GM19395 (cell line): ENCODE measurements around the gene PNLIPRP2.
A peak's percentile ranks its signal among the peaks of the same experiment; 100 is the strongest.

Source experiments
- ATAC-seq: cut with Tn5 transposase; IDR thresholded peaks from one replicate; pipeline ENCODE4 v1.9.1; 2021; ENCODE audit warnings: mild to moderate bottlenecking, moderate library complexity; ENCODE audit not compliant: unreplicated experiment

PNLIPRP2 gene

GRCh38 chr10:116612107-116612769 is 8.5 kb upstream of the PNLIPRP2 start:
- ATAC-seq, result no peak

GRCh38 chr10:116613471-116613870 is 7.3 kb upstream of the PNLIPRP2 start:
- ATAC-seq, result no peak

GRCh38 chr10:116614796-116615195 is 6.0 kb upstream of the PNLIPRP2 start:
- no peak for ATAC-seq

GRCh38 chr10:116615199-116615776 is 5.5 kb upstream of the PNLIPRP2 start:
- ATAC-seq, result no peak

DNA sequence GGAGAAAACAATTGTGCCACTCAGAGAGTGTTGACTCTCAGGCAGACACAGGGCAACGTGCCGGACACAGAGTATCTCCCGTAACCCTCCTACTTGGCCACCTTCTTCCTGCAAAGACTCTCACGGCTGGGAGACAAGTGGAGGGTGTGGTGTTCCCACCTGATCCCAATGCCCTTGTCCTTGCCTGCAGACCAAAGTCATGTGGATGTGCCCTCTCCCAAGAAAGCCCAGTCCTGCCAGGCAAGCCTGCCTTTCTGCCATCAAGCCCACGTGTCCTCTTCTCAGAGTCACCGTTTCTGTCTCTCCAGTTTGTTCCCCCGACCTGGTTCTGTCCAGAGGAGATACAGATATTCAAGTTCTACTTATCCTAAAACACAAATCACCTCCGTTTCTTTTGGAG is 723 bp downstream of the PNLIPRP2 start:
- ATAC-seq, result no peak

DNA sequence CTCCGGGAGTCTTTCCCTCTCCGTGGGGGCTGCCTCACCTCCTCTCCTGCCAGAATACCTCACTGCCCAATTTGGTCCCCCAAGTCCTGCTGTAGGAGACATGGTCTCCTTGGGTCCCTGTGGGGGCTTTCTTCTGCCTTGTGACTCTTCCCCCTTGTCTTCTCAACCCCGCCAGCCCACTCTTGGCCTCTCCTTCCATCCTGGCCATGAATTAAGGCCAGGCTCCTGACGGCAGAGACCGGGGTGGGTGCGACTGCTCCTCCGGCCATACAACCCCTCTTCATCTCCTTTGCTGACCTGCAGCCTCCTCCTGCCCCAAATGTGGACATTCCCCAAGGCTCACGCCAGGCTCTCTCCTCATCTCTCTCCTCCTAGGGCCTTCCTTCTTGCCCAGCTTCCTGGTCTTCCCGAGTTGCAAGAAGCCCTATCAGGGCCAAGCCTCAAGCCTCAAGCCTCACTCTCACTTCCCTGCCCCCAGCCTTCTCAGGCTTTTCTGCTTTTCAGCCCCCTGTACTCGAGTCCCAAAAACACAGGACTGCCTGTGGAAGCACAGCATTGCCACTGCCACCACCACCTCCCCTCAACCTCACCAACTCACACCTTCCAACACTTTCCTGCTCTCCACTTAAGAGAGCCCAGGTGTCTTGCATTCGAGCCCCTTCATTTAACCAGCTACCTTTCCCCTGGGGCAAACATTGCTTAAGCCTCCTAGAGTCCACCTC is 1.3 kb downstream of the PNLIPRP2 start:
- no peak for ATAC-seq

DNA sequence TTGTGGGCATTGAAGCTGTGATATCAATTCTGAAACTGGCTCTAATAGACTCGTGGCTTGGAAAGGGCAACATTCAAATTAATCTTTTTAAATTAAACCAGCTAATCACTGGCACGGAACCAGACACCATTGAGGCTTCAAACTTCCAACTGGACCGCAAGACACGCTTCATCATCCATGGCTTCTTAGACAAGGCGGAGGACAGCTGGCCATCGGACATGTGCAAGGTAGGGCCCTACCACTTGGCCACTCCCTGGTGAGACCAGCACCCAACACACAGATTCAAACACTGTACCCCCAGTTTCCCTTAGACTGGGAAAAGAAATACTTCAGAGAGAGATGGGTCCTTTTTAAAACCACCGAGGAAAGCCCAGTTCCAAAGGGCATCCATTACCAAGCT is 5.1 kb downstream of the PNLIPRP2 start:
- no peak for ATAC-seq

DNA sequence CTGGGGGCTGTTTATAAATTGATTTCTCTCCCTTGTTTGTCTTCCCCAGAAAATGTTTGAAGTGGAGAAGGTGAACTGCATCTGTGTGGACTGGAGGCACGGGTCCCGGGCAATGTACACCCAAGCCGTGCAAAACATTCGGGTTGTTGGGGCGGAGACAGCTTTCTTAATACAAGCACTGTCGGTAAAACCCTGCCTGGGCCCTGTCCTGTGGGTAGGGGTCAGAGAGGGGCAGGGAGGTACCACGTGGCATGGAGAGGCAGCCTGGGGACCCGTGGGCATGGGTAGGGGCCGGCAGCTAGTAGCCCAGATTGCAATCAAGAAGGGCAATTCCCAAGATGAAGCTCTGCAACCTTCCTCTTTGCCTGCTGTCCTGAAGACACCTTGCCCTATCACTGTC is 6.1 kb downstream of the PNLIPRP2 start:
- no peak for ATAC-seq

GRCh38 chr10:116627386-116627933 is 6.7 kb downstream of the PNLIPRP2 start:
- no peak for ATAC-seq

DNA sequence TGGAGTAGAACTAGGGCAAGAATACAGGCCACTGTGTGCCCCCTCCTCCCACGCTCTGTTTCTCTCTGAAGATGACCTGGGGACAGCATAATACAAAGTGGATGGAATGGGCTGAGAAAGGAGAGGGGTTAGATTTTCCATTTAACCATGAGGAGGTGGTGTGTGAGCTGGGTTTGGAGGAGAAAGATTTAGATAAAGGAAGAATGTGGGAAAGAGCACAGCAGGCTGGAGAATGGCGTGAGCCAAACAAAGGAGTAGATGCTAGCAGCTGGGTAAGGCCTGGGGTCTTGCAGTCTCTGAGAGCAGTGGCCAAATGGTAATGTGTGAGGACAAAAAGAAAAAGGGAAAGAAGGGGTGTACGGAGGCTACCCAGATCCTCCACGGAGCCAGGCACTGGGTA is 8.6 kb downstream of the PNLIPRP2 start:
- no peak for ATAC-seq

- no peak for ATAC-seq
Observed at GRCh38 chr10:116630020-116630419, 9.3 kb downstream of the PNLIPRP2 start.

GRCh38 chr10:116631871-116632295 is 11.1 kb downstream of the PNLIPRP2 start:
- ATAC-seq, result no peak

GRCh38 chr10:116632596-116633215 is 12.0 kb downstream of the PNLIPRP2 start:
- no peak for ATAC-seq

GRCh38 chr10:116633216-116633600 is 12.5 kb downstream of the PNLIPRP2 start:
- no peak for ATAC-seq

DNA sequence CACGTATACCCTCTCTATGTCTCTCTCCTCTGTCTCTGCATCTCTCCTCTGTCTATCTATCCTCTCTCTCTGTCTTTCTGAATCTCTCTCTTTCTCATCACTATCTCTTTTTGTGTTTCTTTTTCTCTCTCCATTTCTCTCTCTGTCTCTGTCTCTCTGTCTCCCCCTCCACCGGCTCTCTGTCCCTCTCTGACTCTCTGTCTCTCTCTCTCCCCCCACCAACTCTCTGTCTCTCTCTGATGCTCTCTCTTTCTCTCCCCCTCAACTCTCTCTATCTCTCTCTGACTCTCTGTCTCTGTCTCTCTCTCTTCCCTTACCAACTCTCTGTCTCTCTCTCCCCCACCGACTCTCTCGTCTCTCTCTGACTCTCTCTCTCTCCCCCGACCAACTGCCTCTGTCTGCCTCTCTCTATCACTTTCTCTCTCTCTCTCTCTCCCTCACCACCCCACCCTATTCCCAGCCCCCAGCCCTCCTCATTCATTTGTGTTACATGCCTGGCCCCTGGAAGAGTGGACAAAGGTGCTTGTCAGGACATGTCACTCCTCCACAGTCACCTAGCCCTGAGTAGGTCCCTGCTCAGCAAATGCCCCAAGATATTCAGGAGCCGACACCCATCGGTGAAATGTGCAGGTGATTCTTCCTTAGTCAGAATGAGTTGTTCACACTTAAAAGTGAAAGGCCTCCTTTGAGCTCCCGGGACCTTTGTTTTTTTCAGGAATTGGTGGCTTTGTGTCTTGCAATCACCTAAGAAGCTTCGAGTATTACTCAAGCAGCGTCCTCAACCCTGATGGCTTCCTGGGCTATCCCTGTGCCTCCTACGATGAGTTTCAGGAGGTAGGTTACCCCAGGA is 13.6 kb downstream of the PNLIPRP2 start:
- ATAC-seq, result no peak

DNA sequence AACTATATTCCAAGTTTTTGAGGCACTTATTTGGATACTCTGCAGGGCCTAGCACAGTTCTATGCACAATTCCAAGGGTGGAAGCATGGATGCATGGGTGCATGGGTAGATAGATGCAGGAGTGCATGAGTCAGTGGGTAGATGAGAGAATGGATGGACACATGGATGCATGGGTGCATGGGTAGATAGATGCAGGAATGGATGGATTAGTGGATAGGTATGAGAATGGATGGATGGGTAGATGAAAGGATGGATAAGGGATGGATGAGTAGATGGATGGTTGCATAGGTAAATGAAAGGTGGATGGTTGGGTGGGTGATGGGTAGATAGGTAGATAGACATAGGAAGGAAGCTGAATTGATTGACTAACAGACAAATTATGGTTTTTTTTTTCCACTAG is 15.6 kb downstream of the PNLIPRP2 start:
- ATAC-seq, result no peak

DNA sequence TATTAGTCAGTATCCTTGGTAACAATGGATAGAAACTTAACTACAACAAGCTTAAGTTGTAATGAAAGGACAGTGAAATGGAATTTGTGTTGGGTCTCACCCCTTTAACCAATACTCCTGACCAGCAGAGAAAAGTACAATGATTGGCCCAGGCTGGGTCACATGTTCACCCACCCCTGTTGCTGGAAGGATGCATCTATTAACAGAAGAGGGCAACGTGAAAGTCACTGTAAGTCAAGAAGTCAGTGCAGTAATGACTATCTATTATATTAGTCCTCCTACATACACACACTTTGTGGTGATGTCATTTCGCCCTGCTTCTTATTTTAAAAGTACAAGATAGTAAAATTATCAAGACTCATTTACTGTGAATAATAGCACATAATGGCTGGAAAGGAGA is 16.2 kb downstream of the PNLIPRP2 start:
- peak; percentile 67 for ATAC-seq

DNA sequence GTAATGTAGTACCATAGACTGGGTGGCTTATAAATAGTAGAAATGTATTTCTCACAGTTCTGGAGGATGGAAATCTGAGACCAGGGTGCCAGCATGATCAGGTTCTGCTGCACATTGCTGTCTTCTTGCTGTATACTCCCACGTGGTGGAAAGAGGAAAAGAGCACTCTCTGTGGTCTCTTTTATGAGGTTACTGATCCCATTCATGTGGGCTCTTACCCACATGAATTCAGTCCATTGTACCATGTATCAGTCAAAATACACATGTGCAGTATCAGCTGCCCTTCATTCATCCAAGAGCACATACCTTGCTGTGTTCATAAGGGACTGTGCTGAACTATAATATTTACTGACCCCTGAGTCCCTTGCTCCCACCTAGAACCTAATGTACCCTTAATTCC is 17.1 kb downstream of the PNLIPRP2 start:
- no peak for ATAC-seq

GRCh38 chr10:116646502-116646901 is 25.7 kb downstream of the PNLIPRP2 start:
- no peak for ATAC-seq

GRCh38 chr10:116648903-116649302 is 28.1 kb downstream of the PNLIPRP2 start:
- no peak for ATAC-seq

DNA sequence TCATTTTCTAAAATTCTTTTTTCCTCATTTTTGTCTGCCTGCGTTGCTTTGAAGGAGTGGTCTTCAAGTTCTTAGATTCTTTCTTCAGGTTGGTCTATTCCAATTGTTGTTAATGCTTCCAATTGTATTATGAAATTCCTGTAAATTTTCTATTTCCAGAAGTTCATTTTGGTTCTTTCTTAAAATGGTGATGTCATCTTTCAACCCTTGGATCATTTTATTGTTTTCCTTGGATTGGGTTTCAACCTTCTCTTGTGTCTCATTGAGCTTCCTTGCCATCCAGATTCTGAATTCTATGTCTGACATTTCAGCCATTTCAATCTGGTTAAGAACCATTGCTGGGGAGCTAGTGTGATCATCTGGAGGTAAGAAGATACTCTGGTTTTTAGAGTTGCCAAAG is 33.1 kb downstream of the PNLIPRP2 start:
- no peak for ATAC-seq
